Heart left ventricle (tissue), 16 donors: ENCODE results near the gene MSLN. TPM values are rescaled to one million over a fixed set of nuclear protein-coding genes. Genes with fewer than 3 reads are reported as not detected.

Source experiments
- ATAC-seq, 4 donors: fragments of 200-7000 bp; cut with Tn5 transposase; one replicate each; pipeline ENCODE4 v1.9.1; 2020 to 2022; ENCODE audit warnings: moderate library complexity in 4 of 4, mild to moderate bottlenecking in 3 of 4, moderate number of reproducible peaks in 1 of 4
- DNase-seq, 5 donors: peaks; one replicate each; pipeline ENCODE4 v3.0.0-alpha.2; 2020
- H3K27ac ChIP-seq, 12 donors: fragments of 200-600 bp; sonication (generic) in 4 of 12; one replicate each; pipeline versions ENCODE4 v1.5.0 to v1.8.0; 2016 to 2022; ENCODE audit warnings: mild to moderate bottlenecking in 2 of 12
- H3K27me3 ChIP-seq, 9 donors: fragments of 200-600 bp; sonication (generic) in 2 of 9; one replicate each; pipeline versions ENCODE4 v1.5.1 to v1.8.0; 2016 to 2022; ENCODE audit warnings: mild to moderate bottlenecking in 3 of 9
- H3K36me3 ChIP-seq, 9 donors: fragments of 200-600 bp; sonication (generic) in 2 of 9; one replicate each; pipeline versions ENCODE4 v1.5.0 to v1.8.0; 2018 to 2022; ENCODE audit warnings: mild to moderate bottlenecking in 2 of 9
- H3K4me1 ChIP-seq, 12 donors: fragments of 200-600 bp; sonication (generic) in 4 of 12; one replicate each; pipeline versions ENCODE4 v1.5.0 to v1.8.0; 2016 to 2022; ENCODE audit warnings: mild to moderate bottlenecking in 3 of 12
- H3K4me3 ChIP-seq, 12 donors: fragments of 200-600 bp; sonication (generic) in 4 of 12; one replicate each; pipeline versions ENCODE4 v1.5.0 to v1.8.0; 2017 to 2022; ENCODE audit warnings: mild to moderate bottlenecking in 9 of 12, moderate library complexity in 4 of 12
- H3K9me3 ChIP-seq, 12 donors: fragments of 200-600 bp; sonication (generic) in 4 of 12; one replicate each; pipeline versions ENCODE4 v1.5.0 to v1.8.0; 2016 to 2022; ENCODE audit warnings: mild to moderate bottlenecking in 1 of 12
- CTCF ChIP-seq, 12 donors: fragments of 200-600 bp; sonication (generic) in 4 of 12; IDR thresholded peaks; one replicate each; pipeline versions ENCODE4 v1.5.0 to v1.8.0; 2018 to 2022; ENCODE audit warnings: antibody characterized with exemption in 12 of 12, mild to moderate bottlenecking in 5 of 12
- POLR2A ChIP-seq, 2 donors: fragments of 450-650 bp; IDR thresholded peaks; one replicate each; pipeline ENCODE4 v1.6.1; 2017; ENCODE audit warnings: antibody characterized with exemption in 2 of 2, mild to moderate bottlenecking in 2 of 2, moderate library complexity in 2 of 2
- WGBS, 4 donors: extraction: QIAGEN DNeasy Blood & Tissue Kit in 2 of 4; methylation state at CpG; one replicate each; pipeline versions ENCODE4 v1.1.5 to v1.1.7; 2013 to 2018; 5-methylcytosine and 5-hydroxymethylcytosine counted together
- intact Hi-C, 10 donors: fragments of 100-400 bp; cut with DNase I; formaldehyde crosslinking; loops; one replicate each; pipeline versions ENCODE4 v1.11.1 to v1.14.2; 2022
- polyA plus RNA-seq, 2 donors: library from polyadenylated mRNA; stranded (reverse); fragments of 200-250 nt; gene quantifications; one replicate each; pipeline ENCODE4 v1.2.3, GENCODE V29; 2013
- total RNA-seq, 9 donors: library from RNA; depleted of rRNA in 2 of 9; stranded (reverse); fragments of >200 nt in 2 of 9; fragmentation: NEBNext Ultra II Directional in 3 of 9; extraction: Animal tissue kit (Norgen Biotek cat#: 25700) in 3 of 9; gene quantifications; one replicate each; pipeline versions ENCODE4 v1.1.0 to v1.2.4, GENCODE V29; 2016 to 2023
- donor health status: ischemic (EF 13 %, LVEDD 7.1; RV severe dilation, severe dysfunction).
- donor health status: healthy with polysubstance abuse.
- donor health status: DM: no; HTN: yes; CAD: no.
- donor health status: DM: no; HTN: no; CAD: no.
- donor health status: ischemic (EF 25% LVEDD 6.9; RV normal size, moderate dysfunction).
- donor health status: ischemic (EF 25% LVEDD 5.7; RV mildly dilated, moderate dysfunction).
- donor health status: healthy.
- donor health status: DM: yes; HTN: yes; CAD: no.
- donor health status: ischemic (EF 35%, LVEDD 5.7; RV mildly dilated, moderate dysfunction).
- donor health status: nonischemic (EF 11% LVEDD 7.7; RV severe dilation, severe dysfunction).
- donor health status: DM: yes; HTN: yes; CAD: no.
- donor health status: PGD.
- donor health status: ischemic (EF 29% LVEDD 5.4; RV normal size, mild dysfunction).
- donor health status: nonischemic (EF 23%, LVEDD 6.1; RV moderate dilation, normal function).

The MSLN gene
- total and polyA plus RNA-seq, 11 donors, result 0.48 to 82.2 (median 0.50) TPM; not detected in 8

GRCh38 chr16:783404-784161 lies 23.0 kb downstream of the MSLN start:
- ATAC-seq, result peak in 1 of 4 donors; percentile 4
- no peaks in the 10 kb centered on the region for H3K9me3 ChIP-seq
- H3K4me1 ChIP-seq, result peaks cover 0 to 29% (median 10%) of the 10 kb centered on the region in 12 donors
- peaks cover 0 to 11% (median 0%) of the 10 kb centered on the region in 9 donors for H3K36me3 ChIP-seq
- peak in 2 of 5 donors; percentile 55 to 58 for DNase-seq
- no peak for TF ChIP-seq POLR2A (IDR thresholded peaks at IDR 0.05)
- no peak for TF ChIP-seq CTCF (IDR thresholded peaks at IDR 0.05)
- intact Hi-C loops, result loop anchor here in 5 of 10 donors (2.0 kb wide), 1 partner anchor 73 kb away; no protein-coding TSS in a partner anchor
- no peak overlapping the region for H3K4me3 ChIP-seq
- peaks cover 2 to 44% (median 11%) of the 10 kb centered on the region in 9 donors for H3K27me3 ChIP-seq
- WGBS, 4 donors, result 27 to 36% (median 31%) methylated on average over 6 to 17 of the region's 17 CpGs
- no peak overlapping the region for H3K27ac ChIP-seq

DNA sequence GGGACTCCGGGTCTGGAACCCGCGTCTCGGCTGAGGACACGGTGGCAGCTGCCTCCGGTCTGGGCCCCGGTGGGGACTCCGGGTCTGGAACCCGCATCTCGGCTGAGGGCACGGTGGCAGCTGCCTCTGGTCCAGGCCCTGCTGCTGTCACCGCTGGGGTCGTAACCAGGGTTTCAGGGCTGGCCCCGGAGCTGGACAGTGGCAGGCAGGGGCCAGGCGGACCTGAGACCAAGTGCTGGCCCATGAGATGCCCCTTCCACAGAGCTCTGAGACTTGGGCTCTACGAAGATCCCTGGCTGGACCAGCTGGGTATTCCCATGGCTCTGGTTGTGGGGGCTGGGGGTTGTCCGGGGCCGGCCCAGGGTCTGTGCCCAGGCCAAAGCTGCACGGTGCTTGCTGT lies 23.9 kb downstream of the MSLN start:
- Histone ChIP-seq H3K36me3 (peaks cover 0 to 11% (median 0%) of the 10 kb centered on the region in 9 donors), H3K4me3 (no peak overlapping the region), H3K4me1 (peaks cover 0 to 37% (median 17%) of the 10 kb centered on the region in 12 donors), H3K9me3 (no peaks in the 10 kb centered on the region), H3K27me3 (peaks cover 0 to 36% (median 9%) of the 10 kb centered on the region in 9 donors), H3K27ac (no peak overlapping the region)
- TF ChIP-seq CTCF (IDR thresholded peaks at IDR 0.05) (no peak), POLR2A (IDR thresholded peaks at IDR 0.05) (no peak)
- ATAC-seq (no peak), DNase-seq (no peak)
- intact Hi-C loops, result loop anchor here in 5 of 10 donors (2.0 kb wide), 1 partner anchor 74 kb away; no protein-coding TSS in a partner anchor
- WGBS, 4 donors, result 80 to 90% (median 88%) methylated on average over 1 to 19 of the region's 19 CpGs

- ATAC-seq (peak in 3 of 4 donors; percentile 4 to 36 (median 23)), DNase-seq (peak; percentile 43 to 87 (median 66))
- WGBS, 4 donors, result 62 to 83% (median 66%) methylated on average over 43 to 58 of the region's 58 CpGs
- Histone ChIP-seq H3K27ac (no peak overlapping the region), H3K4me1 (peaks cover 0 to 37% (median 17%) of the 10 kb centered on the region in 12 donors), H3K36me3 (peaks cover 0 to 11% (median 0%) of the 10 kb centered on the region in 9 donors), H3K9me3 (no peaks in the 10 kb centered on the region), H3K27me3 (peaks cover 0 to 25% (median 5%) of the 10 kb centered on the region in 9 donors), H3K4me3 (no peak overlapping the region)
- TF ChIP-seq CTCF (IDR thresholded peaks at IDR 0.05) (peak; percentile 54 to 79 (median 66)), POLR2A (IDR thresholded peaks at IDR 0.05) (no peak)
- intact Hi-C loops, result loop anchor here in 9 of 10 donors (1.0 to 2.0 kb wide), 2 partner anchors 75 kb away; no protein-coding TSS in a partner anchor
These were observed 25.3 kb downstream of the MSLN start for GRCh38 chr16:785563-786535.
